Measurements from ENCODE around the gene RBM10.

RBM10 gene

DNA sequence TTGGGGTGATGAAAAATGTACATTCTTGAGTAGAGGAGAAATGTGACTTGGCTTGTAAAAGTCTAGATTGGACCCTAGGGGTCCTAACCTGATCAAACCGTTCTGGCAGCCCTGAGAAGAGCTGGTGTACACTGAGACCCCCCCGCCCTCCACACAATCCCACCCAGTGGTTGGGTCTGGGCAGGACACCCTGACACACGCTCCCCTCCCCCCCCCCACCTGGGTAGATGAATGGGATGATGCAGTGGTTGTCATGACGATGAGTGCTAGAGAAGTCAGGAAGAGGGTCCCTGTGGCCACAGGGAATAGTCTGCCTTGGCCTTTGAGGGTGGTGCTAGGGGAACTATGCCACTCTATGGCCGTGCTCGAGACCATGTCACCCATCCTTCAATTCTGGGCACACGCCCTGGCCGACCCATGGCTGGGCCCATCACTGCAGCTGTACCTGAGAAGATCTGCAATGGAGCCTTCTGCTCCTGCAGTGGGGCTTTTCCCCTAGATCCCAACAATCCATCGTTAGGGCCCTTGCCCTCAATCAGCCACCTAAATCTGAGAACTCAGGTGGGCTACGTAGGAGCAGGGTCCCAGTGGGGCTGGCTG is 77.8 kb downstream of the RBM10 start:
- DNase-seq: no peak

DNA sequence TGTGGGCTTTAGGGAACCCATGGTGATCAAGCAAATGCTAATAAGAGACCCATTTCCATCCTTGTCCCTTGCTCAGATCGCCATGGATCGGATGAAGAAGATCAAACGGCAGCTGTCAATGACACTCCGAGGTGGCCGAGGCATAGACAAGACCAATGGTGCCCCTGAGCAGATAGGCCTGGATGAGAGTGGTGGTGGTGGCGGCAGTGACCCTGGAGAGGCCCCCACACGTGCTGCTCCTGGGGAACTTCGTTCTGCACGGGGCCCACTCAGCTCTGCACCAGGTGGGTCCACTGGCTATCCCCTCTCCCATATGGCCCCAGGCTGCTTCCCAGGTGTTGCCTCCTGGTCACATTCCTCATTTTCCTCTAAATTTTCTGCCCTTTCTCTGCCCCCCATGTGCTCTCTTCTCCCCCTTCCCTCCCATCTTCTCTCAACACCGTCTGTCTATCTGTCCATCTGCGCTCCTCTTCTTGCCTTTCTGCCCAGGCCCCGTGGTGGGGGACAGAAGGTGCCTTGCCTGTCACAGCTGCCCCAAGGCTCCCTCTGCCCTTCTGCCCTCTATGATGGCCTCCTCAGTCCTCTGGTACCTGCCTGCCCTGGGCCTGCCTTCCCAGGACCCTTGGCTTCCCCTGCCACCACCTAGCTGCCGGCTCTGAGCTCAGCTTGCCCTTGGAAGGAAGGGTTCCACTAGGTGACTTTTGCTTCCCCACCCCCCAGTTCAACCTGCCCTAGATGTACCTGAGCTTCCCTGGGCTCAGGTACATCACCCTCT is 78.6 kb downstream of the RBM10 start:
- no peak for DNase-seq

DNA sequence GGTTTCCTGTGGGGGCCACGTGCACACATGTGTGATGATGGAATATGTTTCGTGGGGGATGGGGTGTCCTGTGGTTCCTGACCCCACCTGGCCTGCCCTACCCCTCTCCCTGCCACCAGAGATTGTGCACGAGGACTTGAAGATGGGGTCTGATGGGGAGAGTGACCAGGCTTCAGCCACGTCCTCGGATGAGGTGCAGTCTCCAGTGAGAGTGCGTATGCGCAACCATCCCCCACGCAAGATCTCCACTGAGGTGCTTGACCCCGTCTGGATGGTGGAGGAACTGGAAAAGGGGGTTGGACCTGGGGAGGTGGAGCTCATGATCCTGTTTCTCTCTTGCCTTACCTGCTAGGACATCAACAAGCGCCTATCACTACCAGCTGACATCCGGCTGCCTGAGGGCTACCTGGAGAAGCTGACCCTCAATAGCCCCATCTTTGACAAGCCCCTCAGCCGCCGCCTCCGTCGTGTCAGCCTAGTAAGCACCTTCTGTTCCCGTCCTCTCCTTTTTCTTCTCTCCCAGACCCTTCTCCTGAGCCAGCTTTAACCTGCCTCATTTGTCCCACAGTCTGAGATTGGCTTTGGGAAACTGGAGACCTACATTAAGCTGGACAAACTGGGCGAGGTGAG is 79.4 kb downstream of the RBM10 start:
- no peak for DNase-seq

DNA sequence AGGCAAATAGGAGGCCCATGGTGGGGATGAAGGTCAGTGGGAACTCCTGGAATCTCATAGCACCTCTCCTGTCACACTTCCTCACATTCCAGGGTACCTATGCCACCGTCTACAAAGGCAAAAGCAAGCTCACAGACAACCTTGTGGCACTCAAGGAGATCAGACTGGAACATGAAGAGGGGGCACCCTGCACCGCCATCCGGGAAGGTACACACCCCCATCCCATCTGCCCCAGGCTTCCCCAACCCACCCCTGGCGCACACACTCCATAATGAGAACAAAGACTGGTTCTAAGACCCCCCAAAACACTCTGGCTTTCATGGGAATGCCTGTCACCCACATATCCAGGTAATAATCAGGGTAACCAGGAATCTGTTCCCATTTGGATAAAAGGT is 79.9 kb downstream of the RBM10 start:
- no peak for DNase-seq

DNA sequence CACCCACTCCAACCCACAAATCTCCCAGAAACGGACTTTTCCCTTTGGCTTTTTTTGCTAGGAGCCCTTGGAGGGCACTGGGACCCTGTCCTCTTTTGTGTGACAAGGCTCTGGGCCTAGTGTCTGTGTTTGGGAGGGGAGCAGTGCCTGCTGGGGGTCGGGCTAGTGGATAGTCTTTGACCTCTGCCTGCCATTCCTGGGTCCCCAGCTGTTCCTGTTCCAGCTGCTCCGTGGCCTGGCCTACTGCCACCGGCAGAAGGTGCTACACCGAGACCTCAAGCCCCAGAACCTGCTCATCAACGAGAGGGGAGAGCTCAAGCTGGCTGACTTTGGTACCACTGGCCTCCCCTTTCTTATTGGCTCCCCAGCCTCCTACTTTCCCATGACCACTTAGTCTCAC is 81.0 kb downstream of the RBM10 start:
- no peak for DNase-seq

DNA sequence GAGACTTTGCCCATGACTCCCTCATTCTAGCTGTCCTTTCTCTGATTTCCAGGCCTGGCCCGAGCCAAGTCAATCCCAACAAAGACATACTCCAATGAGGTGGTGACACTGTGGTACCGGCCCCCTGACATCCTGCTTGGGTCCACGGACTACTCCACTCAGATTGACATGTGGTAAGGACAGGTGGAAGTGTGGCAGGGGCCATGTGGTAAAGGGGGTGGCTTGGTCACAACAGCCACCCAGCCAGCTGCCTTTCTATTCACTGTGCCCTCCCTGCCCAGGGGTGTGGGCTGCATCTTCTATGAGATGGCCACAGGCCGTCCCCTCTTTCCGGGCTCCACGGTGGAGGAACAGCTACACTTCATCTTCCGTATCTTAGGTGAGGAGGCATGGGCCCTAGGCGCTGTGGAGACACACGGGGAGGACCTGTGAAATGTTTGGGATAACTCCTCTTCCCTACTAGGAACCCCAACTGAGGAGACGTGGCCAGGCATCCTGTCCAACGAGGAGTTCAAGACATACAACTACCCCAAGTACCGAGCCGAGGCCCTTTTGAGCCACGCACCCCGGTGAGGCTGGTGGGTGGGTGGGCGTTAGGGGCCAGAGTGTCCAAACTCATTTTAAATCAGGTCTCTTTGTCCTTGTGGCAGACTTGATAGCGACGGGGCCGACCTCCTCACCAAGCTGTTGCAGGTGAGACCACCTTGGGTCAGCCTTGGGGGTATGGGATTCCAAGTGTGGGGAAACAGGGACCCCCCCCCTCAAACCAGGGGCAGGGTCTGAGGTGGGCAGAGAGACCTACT is 81.7 kb downstream of the RBM10 start:
- DNase-seq: no peak

DNA sequence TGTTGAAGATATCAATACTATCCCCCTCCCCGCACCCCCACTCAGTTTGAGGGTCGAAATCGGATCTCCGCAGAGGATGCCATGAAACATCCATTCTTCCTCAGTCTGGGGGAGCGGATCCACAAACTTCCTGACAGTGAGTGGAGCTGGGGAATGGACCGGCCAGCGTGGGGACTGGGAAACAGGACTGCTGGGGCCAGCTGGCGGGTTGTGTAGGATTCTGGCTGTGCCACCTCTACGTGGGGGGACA is 82.2 kb downstream of the RBM10 start:
- DNase-seq: no peak

DNA sequence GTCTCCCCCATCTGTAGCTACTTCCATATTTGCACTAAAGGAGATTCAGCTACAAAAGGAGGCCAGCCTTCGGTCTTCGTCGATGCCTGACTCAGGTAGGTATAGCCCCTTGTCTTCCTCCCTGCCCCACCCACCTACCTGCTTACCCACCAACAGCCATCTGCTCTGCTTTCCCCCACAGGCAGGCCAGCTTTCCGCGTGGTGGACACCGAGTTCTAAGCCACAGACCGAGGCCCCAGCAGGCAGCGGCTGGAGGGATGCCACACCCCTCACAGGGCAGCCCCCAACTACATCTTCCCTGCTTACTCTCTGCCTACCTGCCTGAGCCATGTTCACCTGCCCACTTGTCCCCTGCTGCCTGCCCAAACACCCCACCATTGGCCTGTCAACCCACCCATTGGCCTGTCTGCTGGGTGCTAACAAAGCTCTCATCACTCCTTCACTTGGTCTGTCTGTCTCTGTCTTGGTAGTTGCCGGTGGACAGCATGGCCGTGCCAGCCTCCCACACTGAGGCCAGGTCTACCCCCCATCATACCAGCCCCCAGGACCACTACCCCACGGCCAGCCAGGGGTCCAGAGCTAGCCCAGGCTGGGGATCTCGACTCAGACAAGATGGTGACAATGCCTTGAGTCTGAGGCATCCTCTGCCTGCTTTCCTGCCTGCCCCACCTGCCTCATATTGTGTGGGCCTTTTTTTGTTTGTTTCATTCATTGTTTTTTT is 83.7 kb downstream of the RBM10 start:
- DNase-seq: no peak

DNA sequence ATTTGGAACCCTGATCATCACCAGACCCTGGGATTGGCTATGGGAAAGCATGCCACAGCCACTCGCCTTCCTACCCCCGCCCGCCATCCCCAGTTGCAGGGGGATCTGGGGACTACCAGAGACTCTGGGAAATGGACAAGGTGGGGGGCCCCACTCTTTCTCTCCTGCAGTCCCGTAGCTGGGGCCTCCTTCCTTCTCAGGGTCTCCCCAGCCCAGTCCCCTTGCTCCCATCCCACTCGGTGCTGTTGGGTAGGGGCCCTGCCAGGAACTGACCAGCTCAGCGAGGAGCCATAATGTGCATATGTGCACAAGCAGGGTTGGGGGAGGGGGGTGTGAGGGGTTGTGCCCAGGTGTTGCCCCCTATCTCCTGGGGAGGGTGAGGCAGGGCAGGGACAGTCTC is 84.4 kb downstream of the RBM10 start:
- DNase-seq: no peak

DNA sequence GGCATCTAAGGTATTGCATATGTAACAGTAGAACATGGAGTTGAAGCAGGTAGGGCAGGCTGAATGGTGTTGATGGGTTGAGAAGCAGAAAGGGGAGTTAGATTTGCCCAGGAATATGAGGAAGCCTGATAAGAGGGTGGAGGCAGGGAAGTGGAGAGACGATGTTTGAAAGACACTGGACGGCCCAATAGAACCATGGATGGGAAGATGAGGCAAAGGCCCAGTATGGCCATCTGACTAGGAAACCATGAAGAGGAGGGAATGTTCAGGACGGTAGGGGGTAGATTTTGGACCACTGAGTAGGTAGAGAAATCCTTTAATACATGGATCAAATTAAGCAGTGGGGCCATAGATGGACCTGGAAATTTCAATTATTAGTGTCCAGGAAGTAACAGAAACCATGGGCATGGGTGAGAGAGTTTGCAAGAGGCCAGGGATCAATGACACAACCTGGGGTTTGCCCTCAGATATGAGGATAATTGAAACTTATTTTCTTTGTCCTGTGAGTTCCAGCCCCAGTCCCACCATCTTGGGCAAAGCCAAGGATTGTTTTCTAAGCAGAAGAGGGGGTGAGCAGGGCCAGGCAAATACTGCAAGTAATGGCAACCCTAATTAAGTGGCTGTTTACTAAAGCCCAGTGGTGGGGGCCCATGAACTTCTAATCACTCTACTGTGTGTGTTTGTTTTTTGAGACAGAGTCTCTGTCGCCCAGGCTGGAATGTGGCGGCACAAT is 85.3 kb downstream of the RBM10 start:
- DNase-seq: no peak

DNA sequence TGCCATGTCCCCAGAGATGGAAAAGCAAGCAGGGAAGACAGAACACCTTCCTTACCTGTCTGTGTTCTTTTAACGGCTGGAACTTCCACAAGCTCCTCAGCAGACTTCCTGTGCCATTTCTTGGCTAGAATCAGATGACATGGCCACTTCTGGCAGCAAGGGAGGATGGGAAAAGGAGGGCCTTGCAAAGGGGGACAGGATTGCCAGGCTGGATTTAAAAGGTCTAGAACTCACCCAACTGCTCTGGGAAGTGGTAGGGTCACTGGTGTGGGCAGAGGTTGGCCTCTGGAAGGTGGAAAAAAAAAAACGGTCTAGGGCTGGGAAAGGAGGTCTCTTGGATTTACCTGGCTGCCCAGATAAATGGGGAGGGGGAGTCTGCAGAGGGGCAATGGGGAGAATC is 86.1 kb downstream of the RBM10 start:
- DNase-seq: no peak

DNA sequence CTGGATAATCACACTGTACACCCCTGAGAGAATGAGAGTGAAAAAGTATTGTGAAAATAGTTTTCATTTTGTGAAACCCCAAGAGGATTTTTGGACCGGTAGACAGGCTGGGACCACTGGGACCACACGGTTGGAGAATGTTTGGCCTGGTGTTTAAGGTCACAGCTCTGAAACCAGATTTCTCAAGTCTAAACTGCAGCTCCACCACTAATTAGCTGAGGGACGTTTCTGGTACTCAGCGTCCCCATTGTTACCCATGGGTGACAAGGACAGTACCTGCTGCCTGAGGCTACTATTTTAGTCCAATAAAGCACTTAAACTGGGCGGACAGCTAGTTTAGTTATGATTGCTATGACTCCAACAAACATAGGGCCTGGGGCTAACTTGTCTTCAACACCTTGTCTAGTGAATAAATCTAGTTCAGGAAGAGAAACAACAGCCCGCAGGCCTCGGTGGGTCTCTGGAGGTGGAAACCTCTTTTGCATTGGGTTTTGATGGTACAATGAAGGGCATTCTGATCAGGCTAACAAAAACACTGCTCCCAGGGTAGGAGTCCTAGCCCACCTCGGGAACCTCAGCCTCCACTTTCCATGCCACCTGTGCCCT is 87.3 kb downstream of the RBM10 start:
- DNase-seq: no peak

DNA sequence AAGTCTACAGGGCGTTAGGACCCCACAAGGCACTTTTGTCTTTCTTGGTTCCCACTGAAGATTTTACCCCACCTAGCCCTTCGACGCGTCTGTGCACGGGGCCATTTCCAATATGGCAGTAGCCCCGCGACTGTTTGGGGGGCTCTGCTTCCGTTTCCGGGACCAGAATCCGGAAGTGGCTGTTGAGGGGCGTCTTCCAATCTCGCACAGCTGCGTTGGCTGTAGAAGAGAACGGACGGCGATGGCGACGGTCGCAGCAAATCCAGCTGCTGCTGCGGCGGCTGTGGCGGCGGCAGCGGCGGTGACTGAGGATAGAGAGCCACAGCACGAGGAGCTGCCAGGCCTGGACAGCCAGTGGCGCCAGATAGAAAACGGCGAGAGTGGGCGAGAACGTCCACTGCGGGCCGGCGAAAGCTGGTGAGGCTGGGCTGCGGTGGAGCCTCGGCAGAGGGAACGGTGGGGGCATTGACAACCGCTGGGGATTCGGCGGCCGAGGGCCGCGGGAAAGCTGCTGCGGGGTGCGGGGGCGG is 87.8 kb downstream of the RBM10 start, which contains the start of gene USP11:
TSS of gene USP11 (plus strand) at position 207 of the 530 bp plus-strand sequence. CDS start at position 242, 35 bp downstream.
- peak; percentile 69 to 78 for DNase-seq

DNA sequence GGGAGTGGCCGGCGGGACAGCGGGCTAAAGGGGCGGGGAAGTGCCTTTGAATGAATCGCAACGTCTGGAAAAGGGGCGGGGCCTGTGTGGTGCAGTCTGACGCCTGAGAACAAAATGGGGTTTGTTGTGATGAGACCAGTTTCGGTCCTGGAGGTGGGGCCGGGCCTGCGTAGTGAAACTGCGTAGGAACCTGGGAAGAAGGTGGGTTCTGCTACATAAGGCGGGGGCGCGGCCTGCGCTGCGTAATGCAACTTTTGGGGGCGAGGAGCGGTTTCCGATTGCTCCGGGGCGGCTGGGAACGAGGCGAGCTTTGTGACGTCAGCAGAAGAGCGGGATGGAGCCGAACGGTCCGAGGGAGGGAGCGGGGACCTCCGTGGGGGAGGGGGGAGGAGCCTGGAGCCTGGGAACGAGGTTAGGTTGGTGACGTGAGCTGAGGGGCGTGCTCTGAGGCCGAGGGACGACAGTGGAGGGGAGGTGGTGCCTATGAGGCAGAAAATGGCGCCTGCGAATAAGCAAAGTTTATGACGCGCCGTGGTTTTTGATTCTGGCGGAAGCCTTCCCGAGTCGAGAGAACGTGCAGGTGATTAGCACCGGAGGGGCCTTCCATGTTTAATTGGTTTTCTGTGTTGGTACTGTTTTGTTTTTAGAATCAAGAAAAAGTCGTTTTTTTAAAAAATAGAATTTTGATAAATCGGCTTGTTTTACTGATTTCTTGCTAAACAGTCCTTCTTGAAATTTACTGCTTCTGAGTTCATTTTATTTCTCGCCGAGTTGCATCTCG is 88.5 kb downstream of the RBM10 start:
- DNase-seq: peak; percentile 96 to 98

DNA sequence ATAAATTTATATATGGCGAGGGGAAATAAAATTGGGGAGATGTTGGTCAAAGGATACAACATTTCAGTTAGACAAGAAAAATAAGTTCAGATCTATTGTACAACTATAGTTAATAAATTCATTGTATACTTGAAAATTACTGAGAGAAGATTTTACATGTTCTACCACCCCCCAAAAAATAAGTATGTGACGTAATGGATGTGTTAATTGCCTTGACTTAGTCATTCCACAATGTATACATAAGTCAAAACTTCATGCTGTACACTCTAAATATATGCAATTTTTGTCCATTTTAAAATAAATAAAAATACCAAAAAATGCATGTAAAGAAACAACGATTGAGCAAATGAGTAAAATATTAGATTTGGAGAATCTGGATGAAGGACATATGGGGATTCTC is 89.6 kb downstream of the RBM10 start:
- no peak for DNase-seq

DNA sequence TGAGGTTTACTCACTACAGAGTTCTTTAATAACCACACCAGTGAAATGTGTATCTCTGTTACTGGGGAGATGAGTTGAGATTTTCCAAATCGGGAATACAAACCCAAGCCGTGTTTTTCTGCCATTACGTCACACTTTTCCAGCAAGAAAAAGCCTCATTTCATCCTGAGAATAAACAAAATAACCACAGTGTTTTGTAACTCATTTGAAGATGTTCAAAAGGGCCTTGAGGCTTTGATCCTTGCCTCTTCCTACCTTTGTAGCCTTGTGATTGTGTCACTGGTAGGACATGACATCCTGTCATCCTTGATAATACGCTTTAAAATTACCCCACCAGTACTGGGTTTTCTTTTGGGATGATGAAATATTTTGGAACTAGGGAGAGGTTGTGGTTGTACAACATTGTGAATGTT is 90.7 kb downstream of the RBM10 start:
- no peak for DNase-seq
